ENCODE results near the gene CNKSR1. TPM values are rescaled to one million over a fixed set of nuclear protein-coding genes. Genes with fewer than 3 reads are reported as not detected.
A peak's percentile ranks its signal among the peaks of the same experiment; 100 is the strongest.

CNKSR1 gene
- polyA plus RNA-seq, 1 experiment = 0.05 TPM

GRCh38 chr1:26134466-26134865 is 42.8 kb upstream of the CNKSR1 start:
- POLR2A ChIA-PET = no interaction called here
- CTCF ChIA-PET = no interaction called here
- no peaks in the 10 kb centered on the region for H3K9me3 ChIP-seq (ENCODE audit: control insufficient read depth, insufficient read depth, low read length)

GRCh38 chr1:26138974-26139558 is 38.2 kb upstream of the CNKSR1 start:
- DNase-seq (ENCODE audit: low read depth, low spot score) = no peak
- CTCF ChIA-PET = interaction anchor here (1.6 kb wide), 1 partner anchor 31 kb away, joined by 6 read pairs; no protein-coding TSS in a partner anchor
- H3K27me3 ChIP-seq (ENCODE audit: control insufficient read depth, insufficient read depth, low read length) = no peaks in the 10 kb centered on the region
- no peaks in the 10 kb centered on the region for H3K9me3 ChIP-seq (ENCODE audit: control insufficient read depth, insufficient read depth, low read length)
- no peak overlapping the region for H3K4me3 ChIP-seq (ENCODE audit: low read depth, low read length)
- POLR2A ChIA-PET = no interaction called here
- no peak overlapping the region for H3K27ac ChIP-seq (ENCODE audit: low read depth, low read length)
- TF ChIP-seq CTCF (IDR thresholded peaks at IDR 0.05; ENCODE audit: low read depth, low read length) = no peak

More at GRCh38 chr1:26134466-26134865, 42.8 kb upstream of the CNKSR1 start:
- Histone ChIP-seq H3K27ac (ENCODE audit: low read depth, low read length) (no peak overlapping the region), H3K4me3 (ENCODE audit: low read depth, low read length) (no peak overlapping the region), H3K27me3 (ENCODE audit: control insufficient read depth, insufficient read depth, low read length) (peaks cover 10% of the 10 kb centered on the region)
- DNase-seq (ENCODE audit: low read depth, low spot score) = no peak
- no peak for TF ChIP-seq CTCF (IDR thresholded peaks at IDR 0.05; ENCODE audit: low read depth, low read length)

DNA sequence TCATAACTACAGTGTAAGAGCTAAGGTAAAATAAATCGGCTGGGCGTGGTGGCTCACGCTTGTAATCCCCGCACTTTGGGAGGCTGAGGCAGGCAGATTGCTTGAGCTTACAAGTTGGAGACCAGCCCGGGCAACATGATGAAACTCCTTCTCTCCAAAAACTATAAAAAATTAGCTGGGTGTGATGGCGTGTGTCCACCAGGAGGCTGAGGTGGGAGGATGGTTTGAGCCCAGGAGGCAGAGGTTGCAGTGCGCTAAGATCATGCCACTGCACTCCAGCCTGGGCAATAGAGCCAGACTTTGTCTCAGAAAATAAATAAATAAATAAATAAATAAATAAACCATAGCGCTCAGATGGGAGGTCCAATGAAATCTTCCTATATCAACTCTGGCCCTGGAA is 35.1 kb upstream of the CNKSR1 start:
- Histone ChIP-seq H3K4me3 (ENCODE audit: low read depth, low read length) (no peak overlapping the region), H3K27ac (ENCODE audit: low read depth, low read length) (no peak overlapping the region), H3K27me3 (ENCODE audit: control insufficient read depth, insufficient read depth, low read length) (peaks cover 6% of the 10 kb centered on the region), H3K9me3 (ENCODE audit: control insufficient read depth, insufficient read depth, low read length) (no peaks in the 10 kb centered on the region)
- TF ChIP-seq CTCF (IDR thresholded peaks at IDR 0.05; ENCODE audit: low read depth, low read length) = peak; percentile 14; the same call in 1 of the 2 replicates
- DNase-seq (ENCODE audit: low read depth, low spot score) = no peak
- POLR2A ChIA-PET = interaction anchor here (0.7 kb wide), 1 partner anchor 388 kb away, joined by 6 read pairs; no protein-coding TSS in a partner anchor
- CTCF ChIA-PET = interaction anchor here (0.7 to 6.2 kb wide), 7 partner anchors 19 to 107 kb away, joined by 3 to 65 read pairs (median 6); no protein-coding TSS in a partner anchor

DNA sequence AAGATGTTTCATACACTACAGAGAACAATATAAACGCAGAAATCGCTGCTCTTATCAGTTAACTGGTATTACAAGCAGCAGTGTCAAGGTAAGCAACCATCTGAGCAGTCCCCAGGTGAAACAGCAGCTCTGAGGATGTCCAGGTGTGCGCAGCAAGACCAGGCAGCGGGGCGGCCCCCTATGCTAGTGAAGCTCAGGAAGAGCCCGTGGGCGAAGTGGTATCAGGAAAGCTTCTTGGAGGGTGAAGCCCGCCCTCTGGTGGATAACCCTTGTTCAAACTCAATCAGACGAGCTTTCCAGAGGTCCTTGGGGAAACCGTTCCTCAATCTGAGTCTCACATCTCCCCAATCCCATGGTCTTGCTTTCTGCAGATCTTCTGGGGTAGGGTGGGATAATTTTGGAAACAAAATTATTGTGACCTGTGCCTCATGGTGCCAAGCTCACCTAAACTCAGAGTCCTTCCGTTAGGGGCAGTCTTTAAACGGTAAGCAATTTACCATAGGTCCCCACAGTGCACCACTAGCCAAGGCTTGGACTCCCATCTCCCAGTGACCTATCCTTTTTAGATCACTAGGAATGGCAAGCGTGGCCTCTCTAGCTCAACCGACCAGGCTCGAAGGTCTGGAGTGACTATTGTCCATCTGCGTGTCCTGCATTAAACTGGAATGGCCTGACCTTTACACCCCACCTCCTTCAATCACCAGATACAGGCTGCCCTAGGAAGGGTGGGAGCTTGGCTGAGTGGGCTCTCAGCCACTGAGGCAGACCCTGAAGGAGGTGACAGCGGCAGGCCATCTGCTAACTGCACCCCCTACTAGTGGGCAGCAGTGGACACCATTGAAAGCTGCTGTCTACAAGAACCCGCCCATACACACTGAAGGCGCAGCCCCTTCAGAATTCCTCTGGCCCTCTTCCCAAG is 32.0 kb upstream of the CNKSR1 start:
- ChIA-PET CTCF (interaction anchor here (0.5 to 6.2 kb wide), 35 partner anchors 10 to 1205 kb away, joined by 3 to 65 read pairs (median 6); partner anchors contain the start of genes CATSPER4, CEP85 and PDIK1L), POLR2A (interaction anchor here (0.5 to 1.3 kb wide), 3 partner anchors 15 to 109 kb away, joined by 3 to 6 read pairs (median 3); partner anchors contain the start of gene PDIK1L)
- Histone ChIP-seq H3K27ac (ENCODE audit: low read depth, low read length) (no peak overlapping the region), H3K9me3 (ENCODE audit: control insufficient read depth, insufficient read depth, low read length) (no peaks in the 10 kb centered on the region), H3K27me3 (ENCODE audit: control insufficient read depth, insufficient read depth, low read length) (peaks cover 12% of the 10 kb centered on the region), H3K4me3 (ENCODE audit: low read depth, low read length) (no peak overlapping the region)
- peak; percentile 78 for TF ChIP-seq CTCF (IDR thresholded peaks at IDR 0.05; ENCODE audit: low read depth, low read length)
- peak; percentile 61 for DNase-seq (ENCODE audit: low read depth, low spot score)

All from AG04450 (cell line).